TTC549 (cell line): Measurements from ENCODE around the gene CBFA2T3.

Experiments
- FAIRE-seq: peaks from 2 replicates; lab custom pipeline; 2012; peaks lifted over from hg19 to GRCh38; lab: Jason Lieb, UNC

The CBFA2T3 gene

GRCh38 chr16:88856828-88857727 is 119.9 kb downstream of the CBFA2T3 start, which contains the start of the genes GALNS and TRAPPC2L:
Gene GALNS (minus strand): TSS chr16:88856947. CDS start chr16:88856877, 70 bp downstream.
Gene TRAPPC2L (plus strand): TSS chr16:88857127. CDS start chr16:88857151, 24 bp downstream.
- FAIRE-seq: no peak

- FAIRE-seq: no peak
Observed at GRCh38 chr16:88856122-88856827, 120.7 kb downstream of the CBFA2T3 start.

- no peak for FAIRE-seq
Observed at GRCh38 chr16:88855736-88856121, 121.3 kb downstream of the CBFA2T3 start.

- no peak for FAIRE-seq
Observed at GRCh38 chr16:88855176-88855575, 121.8 kb downstream of the CBFA2T3 start.

GRCh38 chr16:88854306-88855111 is 122.5 kb downstream of the CBFA2T3 start:
- FAIRE-seq: no peak

GRCh38 chr16:88853325-88853941 is 123.6 kb downstream of the CBFA2T3 start:
- FAIRE-seq: no peak

- FAIRE-seq: no peak
Observed at GRCh38 chr16:88851616-88852015, 125.4 kb downstream of the CBFA2T3 start.

- FAIRE-seq: no peak
Observed at GRCh38 chr16:88850531-88851199, 126.3 kb downstream of the CBFA2T3 start.

- no peak for FAIRE-seq
Observed at GRCh38 chr16:88848557-88848956, 128.4 kb downstream of the CBFA2T3 start.

- no peak for FAIRE-seq
Observed at GRCh38 chr16:88847654-88848053, 129.4 kb downstream of the CBFA2T3 start.

- no peak for FAIRE-seq
Observed at GRCh38 chr16:88846088-88846487, 130.9 kb downstream of the CBFA2T3 start.

GRCh38 chr16:88844419-88845036 is 132.5 kb downstream of the CBFA2T3 start:
- no peak for FAIRE-seq

- no peak for FAIRE-seq
Observed at GRCh38 chr16:88843256-88843655, 133.8 kb downstream of the CBFA2T3 start.

- no peak for FAIRE-seq
Observed at GRCh38 chr16:88842806-88843205, 134.2 kb downstream of the CBFA2T3 start.

- no peak for FAIRE-seq
Observed at GRCh38 chr16:88842308-88842756, 134.7 kb downstream of the CBFA2T3 start.

GRCh38 chr16:88841521-88842307 is 135.3 kb downstream of the CBFA2T3 start:
- no peak for FAIRE-seq

- no peak for FAIRE-seq
Observed at GRCh38 chr16:88840600-88841215, 136.3 kb downstream of the CBFA2T3 start.

- FAIRE-seq: no peak
Observed at GRCh38 chr16:88839745-88840599, 137.0 kb downstream of the CBFA2T3 start.
